ENCODE data around the gene ATCAY.
A peak's percentile ranks its signal among the peaks of the same experiment; 100 is the strongest.
"Not testable (repeated sequence)": the region's sequence is repeated elsewhere in the genome, so short reads cannot be mapped to it uniquely, and the experiment has no call there.

Gene ATCAY

DNA sequence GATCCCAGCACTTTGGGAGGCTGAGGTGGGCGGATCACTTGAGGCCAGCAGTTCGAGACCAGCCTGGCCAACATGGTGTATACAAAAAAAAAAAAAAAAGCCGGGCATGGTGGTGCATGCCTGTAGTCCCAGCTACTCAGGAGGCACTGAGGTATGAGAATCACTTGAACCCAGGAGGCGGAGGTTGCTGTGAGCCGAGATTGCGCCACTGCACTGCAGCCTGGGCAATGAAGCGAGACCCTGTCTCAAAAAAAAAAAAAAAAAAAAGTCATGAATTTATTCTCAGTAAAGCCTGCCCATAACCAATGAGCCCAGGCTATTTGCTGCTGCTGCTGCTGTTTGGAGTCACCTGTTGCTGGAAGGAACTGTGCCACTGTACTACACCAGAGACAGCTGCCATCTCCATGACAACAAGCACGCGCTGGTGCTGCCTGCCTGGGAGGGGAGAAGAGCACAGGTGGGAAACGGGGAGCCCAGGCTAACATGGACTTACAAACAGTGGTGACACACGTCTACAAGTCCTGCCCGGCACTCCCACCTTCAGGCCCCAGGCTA lies 23.0 kb upstream of the ATCAY start:
- DNase-seq = no peak

GRCh38 chr19:3860499-3860898 lies 20.0 kb upstream of the ATCAY start:
- no peak for DNase-seq

DNA sequence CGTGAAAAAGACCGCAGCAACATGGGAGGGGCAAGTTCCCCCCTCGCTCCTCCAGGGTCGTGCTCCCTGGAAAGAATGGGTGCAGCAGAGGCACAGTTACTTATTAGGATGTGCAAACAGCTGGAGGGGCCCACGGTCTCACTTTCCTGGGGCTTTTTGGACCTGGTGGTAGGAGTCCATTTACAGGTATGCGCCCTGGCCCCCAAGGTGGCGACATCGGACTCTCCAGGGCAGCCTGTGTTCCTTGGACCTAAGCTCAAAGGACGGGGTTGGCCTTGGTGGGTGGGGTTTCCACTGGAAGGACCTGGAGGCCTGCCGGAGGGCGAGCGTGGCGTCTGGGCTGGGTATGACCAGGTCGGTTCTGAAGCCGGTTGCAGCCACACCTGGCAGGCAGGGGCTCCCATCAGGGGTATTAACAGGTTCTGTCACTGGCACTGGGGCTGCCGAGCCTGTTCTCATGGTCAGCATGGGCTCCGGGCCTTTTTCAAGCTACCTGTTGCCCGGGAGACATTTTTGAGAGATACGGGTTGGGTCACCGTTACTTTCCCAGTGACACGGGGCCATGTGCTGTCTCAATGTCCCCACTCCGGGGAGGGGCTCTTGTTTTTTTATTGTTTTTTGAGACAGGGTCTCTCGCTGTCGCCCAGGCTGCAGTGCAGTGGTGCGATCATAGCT lies 17.5 kb upstream of the ATCAY start:
- DNase-seq = no peak

GRCh38 chr19:3863648-3864047 lies 16.8 kb upstream of the ATCAY start:
- DNase-seq = no peak

DNA sequence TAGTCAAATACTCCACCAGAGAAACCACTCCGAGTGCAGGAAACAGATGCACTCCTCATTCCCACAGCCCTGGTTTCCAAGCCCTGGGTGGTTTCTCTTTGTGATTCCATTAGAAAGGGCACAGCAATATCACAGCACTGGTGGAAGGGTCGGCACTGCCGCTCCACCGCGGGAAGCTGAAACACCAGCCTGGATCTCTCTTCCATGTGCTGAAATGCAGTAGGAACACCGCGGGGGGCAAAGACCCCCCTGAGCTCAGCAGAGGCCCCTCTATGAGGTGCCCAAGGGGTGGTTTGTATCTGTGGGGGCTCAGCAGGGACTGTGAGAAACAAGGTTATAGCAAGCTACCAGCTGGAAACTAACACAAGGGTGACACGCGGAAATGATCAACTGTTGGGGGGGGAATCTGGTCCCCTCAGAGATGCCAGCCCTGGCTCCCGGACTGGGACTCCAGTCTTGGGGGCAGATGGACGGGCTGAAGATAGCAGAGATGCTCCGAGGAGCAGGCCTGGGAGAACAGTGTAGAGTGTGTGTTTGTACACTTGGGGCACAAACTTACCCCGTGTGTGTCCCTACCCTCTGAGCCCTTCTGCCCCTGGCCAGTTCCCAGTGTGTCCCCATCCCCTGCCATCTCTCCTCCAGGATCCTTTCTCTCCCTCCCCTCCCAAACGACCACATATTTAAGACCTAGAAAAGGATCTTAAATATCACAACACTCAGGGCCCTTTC lies 13.4 kb upstream of the ATCAY start:
- no peak for DNase-seq

DNA sequence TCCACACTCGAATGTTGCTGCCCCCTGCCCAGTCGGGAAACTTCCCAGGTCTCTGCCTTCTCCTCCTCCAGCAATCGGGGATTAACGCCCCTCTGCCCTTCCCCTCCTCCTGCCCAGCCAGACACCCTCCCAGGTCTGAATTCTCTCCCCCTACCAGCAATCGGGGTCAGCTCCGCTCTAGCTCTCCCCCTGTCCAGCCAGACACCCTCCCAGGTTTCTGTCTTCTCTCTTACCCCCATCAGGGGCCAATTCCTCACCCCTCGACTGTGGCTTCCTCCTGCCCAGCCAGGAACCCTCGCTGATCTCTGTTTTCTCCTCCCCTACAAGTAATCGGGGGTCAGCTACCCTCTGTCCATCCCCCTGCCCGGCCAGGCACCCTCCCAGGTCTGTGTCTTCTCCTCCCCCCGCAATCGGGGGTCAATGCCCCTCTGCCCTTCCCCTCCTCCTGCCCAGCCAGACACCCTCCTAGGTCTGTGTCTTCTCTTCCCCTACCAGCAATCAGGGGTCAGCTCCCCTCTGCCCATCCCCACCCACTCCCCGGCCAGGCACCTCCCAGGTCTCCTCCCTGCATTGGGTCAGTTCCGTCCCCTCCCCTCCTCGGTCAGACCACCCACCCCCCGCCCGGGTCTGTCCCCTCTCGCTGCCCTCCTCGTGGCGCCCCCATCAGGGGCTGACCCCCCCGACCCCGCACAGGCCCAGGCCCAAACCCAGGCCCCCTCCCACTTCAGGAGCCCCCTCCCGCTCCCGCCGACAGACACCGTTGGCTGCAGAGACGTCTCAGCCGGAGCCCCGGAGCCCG lies 12.3 kb upstream of the ATCAY start:
- no peak for DNase-seq

- peak; percentile 24 for DNase-seq
Observed at GRCh38 chr19:3868770-3869456, 11.6 kb upstream of the ATCAY start, which contains the start of gene ZFR2. TSS of gene ZFR2 (minus strand) at chr19:3869038. CDS start at chr19:3869017, 21 bp downstream.

DNA sequence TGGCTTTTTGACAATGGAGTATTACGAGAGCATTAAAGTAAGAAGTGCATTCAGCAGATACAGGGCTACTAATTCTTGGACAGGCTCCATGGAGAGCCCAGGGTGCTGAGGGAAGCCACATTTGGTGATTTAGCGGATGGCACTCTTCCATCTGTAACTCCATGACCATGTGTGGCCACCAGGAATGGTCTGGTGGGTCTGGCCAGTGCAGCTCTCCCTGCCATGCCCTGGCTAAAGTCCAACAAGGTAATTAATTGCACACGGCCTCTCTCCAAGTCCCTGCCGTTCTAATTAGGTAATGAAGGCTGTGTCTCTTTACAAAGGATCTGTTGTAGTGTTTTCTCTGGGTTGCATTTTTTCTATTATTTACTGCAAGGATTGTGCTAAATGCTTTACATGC lies 7.3 kb upstream of the ATCAY start:
- DNase-seq = no peak

GRCh38 chr19:3874695-3875094 lies 5.8 kb upstream of the ATCAY start:
- not testable (repeated sequence) for DNase-seq

DNA sequence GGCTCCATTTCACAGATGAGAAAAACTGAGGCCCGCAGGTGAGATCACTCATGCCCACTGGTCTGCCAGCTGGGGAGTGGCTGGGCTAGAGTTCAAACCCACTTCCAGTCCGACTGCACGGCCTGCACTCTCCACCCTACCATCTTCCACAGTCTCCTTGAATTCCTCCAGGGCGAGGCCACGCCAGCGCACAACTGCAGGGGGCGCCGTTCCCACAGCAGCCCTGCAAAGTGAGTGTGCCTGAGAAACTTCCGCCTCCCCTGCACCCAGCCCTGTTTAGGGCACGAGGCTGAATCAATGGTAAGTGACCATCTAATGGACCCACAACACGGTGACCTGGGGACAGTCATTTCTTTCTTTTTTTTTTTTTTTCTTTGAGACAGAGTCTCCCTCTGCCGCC lies 829 bp upstream of the ATCAY start:
- DNase-seq = no peak

GRCh38 chr19:3881272-3882040 lies 971 bp downstream of the ATCAY start:
- no peak for DNase-seq

DNA sequence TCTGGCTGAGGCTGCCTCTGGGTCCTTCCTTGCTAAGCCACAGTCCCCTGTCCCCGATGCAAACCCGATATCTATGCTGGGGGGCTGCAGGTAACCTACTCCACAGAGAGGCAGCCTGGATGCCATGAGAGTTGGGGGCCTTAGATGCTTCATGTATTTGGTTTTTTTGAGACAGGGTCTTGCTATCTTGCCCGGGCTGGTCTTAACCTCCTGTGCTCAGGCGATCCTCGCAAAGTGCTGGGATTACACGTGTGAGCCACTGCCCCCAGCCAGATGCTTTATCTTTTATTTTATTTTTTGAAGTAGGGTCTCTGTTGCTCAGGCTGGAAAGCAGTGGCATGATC lies 1.5 kb downstream of the ATCAY start:
- no peak for DNase-seq

DNA sequence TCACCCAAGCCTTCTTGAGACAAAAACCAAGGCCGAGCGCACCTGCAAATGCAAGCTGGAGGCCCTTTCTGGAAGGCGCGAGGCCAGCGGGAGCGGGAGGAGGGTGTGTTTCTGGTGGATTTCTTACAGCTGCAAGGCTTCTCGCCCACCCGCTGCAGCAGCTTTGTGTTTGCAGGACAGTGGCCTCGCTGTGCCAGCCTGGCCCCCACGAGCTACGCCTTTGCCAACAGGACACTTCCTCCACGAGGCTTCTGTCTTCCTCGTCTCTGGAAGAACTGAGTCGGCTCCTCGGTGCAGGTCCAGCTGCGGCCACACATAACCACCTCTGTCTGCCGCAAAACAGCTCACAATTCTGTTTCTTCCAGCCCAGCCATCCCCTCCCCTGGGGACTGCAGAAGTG lies 10.1 kb downstream of the ATCAY start:
- no peak for DNase-seq

- no peak for DNase-seq
Observed at GRCh38 chr19:3893509-3894179, 13.2 kb downstream of the ATCAY start.

DNA sequence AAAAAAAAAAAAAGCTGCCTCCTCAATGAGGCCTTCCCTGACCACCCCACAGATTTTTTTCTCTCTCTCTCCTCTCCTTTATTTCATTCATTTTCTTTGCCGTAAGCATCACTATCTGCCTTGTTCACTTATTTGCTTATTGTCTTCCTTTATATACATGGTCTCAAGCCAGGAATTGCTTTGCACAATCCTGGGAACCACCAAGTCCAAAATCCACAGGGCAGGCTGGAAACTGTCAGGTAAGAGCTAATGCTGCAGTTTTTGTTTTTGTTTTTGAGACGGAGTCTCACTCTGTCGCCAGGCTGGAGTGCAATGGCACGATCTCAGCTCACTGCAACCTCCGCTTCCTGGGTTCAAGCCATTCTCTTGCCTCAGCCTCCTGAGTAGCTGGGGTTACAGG lies 14.5 kb downstream of the ATCAY start:
- not testable (repeated sequence) for DNase-seq

DNA sequence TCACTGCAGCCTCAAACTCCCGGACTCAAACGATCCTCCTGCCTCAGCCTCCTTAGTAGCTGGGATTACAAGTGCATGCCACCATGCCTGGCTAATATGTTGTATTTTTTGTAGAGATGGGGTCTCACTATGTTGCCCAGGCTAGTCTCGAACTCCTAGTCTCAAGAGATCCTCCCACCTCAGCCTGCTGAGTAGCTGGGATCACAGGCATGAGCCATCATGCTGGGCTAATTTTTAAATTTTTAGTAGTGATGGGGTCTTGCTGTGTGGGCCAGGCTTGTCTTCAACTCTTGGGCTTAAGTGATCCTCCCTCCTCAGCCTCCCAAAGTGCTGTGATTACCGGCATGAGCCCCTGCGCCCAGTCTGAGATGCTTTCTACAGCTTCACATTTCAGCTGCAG lies 15.3 kb downstream of the ATCAY start:
- no peak for DNase-seq

DNA sequence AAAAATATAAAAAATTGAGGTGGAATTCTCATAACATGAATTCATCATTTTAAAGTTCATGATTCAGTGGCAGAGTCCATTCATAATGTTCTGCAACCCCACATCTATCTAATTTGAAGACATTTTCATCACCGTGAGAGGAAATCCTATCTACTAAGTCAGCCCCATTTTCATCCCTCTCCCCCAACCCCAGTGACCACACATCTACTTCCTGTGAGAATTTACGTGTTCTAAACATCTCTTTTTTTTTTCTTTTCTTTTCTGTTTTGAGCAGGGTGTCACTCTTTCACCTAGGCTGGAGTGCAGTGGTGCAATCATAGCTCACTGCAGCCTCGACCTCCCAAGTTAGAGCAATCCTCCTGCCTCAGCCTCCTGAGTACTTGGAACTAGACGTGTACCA lies 17.5 kb downstream of the ATCAY start:
- no peak for DNase-seq

DNA sequence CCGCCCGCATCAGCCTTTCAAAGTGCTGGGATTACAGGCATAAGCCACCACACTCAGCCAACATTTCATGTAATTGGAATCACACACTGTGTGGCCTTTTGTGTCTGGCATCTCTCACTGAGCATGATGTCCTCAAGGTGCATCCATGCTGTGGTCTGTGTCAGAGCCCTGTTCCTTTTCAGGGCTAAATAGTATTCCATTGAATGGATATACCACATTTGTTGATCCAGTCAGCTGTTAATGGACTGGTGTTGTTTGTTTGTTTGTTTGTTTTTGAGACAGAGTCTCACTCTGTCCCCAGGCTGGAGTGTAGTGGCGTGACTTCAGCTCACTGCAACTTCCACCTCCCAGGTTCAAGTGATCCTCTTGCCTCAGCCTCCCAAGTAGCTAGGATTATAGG lies 17.9 kb downstream of the ATCAY start:
- no peak for DNase-seq

- DNase-seq = no peak
Observed at GRCh38 chr19:3899531-3900294, 19.2 kb downstream of the ATCAY start.

DNA sequence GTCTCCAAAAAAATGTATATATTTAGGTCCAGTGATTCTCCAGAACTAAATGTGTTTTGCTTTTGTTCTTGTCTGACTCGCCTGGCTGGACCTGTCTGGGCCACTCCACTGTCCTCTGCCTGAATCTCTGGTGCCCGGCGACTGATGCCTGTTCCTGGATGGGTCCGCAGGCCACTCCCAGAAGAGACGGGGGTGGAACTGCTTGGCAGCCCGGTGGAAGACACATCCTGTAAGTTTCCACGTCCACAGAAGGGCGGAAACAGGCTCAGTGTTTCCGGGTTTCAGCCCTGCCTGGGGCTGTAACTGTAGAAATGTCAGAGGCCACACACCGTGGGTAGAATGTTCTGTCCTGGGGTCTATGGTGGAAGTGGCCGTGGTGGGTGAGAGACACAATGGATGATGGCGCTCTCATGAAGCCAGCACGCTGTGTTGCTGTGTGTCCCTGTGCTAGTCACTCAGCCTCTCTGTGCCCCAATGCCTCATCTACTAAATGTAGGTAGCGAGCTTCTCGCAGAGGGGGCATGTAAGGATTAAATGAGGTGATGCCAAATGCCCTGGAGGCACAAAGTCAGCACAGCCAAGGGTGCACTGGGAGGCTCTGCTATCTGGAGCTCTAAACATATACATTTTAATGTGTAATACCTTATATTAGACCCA lies 22.0 kb downstream of the ATCAY start:
- no peak for DNase-seq

Data from CD4-positive, alpha-beta T cell treated with Interleukin-12 subunit alpha and Interleukin-12 subunit beta, for 1 hour (primary cell).